ENCODE measurements around the gene ZNF117.
A peak's percentile ranks its signal among the peaks of the same experiment; 100 is the strongest.
"Not testable (repeated sequence)": the region's sequence is repeated elsewhere in the genome, so short reads cannot be mapped to it uniquely, and the experiment has no call there.

Gene ZNF117

GRCh38 chr7:64990936-64991335, at the start of gene ZNF117:
ZNF117 (minus strand) TSS chr7:64991036.
- no peaks in the 10 kb centered on the region for H3K4me1 ChIP-seq (ENCODE audit: insufficient read depth, low read length, poor library complexity, severe bottlenecking)
- peaks cover 14% of the 10 kb centered on the region for H3K9me3 ChIP-seq (ENCODE audit: insufficient read depth, low read depth, low read length)
- H3K36me3 ChIP-seq (ENCODE audit: insufficient read depth, low read length): no peaks in the 10 kb centered on the region
- no peaks in the 10 kb centered on the region for H3K27me3 ChIP-seq (ENCODE audit: insufficient read depth, low read length, poor library complexity, severe bottlenecking)
- H2AFZ ChIP-seq (ENCODE audit: low read length): no peak within 1 kb of the TSS
- H3F3A ChIP-seq (ENCODE audit: low read depth): no peaks in the 10 kb centered on the region
- TF ChIP-seq CTCF (conservative IDR thresholded peaks at IDR 0.05; ENCODE audit: low read length) (no peak), EZH2phosphoT487 (IDR thresholded peaks at IDR 0.05; ENCODE audit: borderline replicate concordance) (no peak)
- H3K79me2 ChIP-seq (ENCODE audit: insufficient read depth, low read length): no peaks in the 10 kb centered on the region
- no peak within 1 kb of the TSS for H3K9ac ChIP-seq (ENCODE audit: low read depth, low read length, poor library complexity, severe bottlenecking)
- no peaks in the 10 kb centered on the region for H3K9me2 ChIP-seq (replicated peaks; ENCODE audit: low read depth, low read length)
- H3K4me3 ChIP-seq (ENCODE audit: low read length, poor library complexity, severe bottlenecking): no peak within 1 kb of the TSS
- H3K4me2 ChIP-seq (ENCODE audit: low read depth, low read length, poor library complexity, severe bottlenecking): no peak within 1 kb of the TSS
- H4K20me1 ChIP-seq (ENCODE audit: insufficient read depth, low read length, poor library complexity, severe bottlenecking): no peaks in the 10 kb centered on the region

- H4K20me1 ChIP-seq (ENCODE audit: insufficient read depth, low read length, poor library complexity, severe bottlenecking): peaks cover 17% of the 10 kb centered on the region
- not testable (repeated sequence) for H3K9me2 ChIP-seq (replicated peaks; ENCODE audit: low read depth, low read length); H2AFZ ChIP-seq (ENCODE audit: low read length)
Measured at GRCh38 chr7:65038767-65039166, 47.9 kb upstream of the ZNF117 start.

GRCh38 chr7:65037740-65038688, 47.2 kb upstream of the ZNF117 start:
- peak overlapping the region; percentile 89 for H3K4me3 ChIP-seq (ENCODE audit: low read length, poor library complexity, severe bottlenecking)
- H3K36me3 ChIP-seq (ENCODE audit: insufficient read depth, low read length): no peaks in the 10 kb centered on the region
- H3K9me3 ChIP-seq (ENCODE audit: insufficient read depth, low read depth, low read length): no peaks in the 10 kb centered on the region
- H3K79me2 ChIP-seq (ENCODE audit: insufficient read depth, low read length): peaks cover 31% of the 10 kb centered on the region
- no peaks in the 10 kb centered on the region for H3F3A ChIP-seq (ENCODE audit: low read depth)
- TF ChIP-seq EZH2phosphoT487 (IDR thresholded peaks at IDR 0.05; ENCODE audit: borderline replicate concordance) (no peak), CTCF (conservative IDR thresholded peaks at IDR 0.05; ENCODE audit: low read length) (peak; percentile 33)
- H3K9me2 ChIP-seq (replicated peaks; ENCODE audit: low read depth, low read length): no peaks in the 10 kb centered on the region
- peaks cover 19% of the 10 kb centered on the region for H3K4me1 ChIP-seq (ENCODE audit: insufficient read depth, low read length, poor library complexity, severe bottlenecking)
- no peaks in the 10 kb centered on the region for H3K27me3 ChIP-seq (ENCODE audit: insufficient read depth, low read length, poor library complexity, severe bottlenecking)
- peak overlapping the region; percentile 50 for H3K4me2 ChIP-seq (ENCODE audit: low read depth, low read length, poor library complexity, severe bottlenecking)
- peak overlapping the region; percentile 81; the same call in 1 of the 2 replicates for H2AFZ ChIP-seq (ENCODE audit: low read length)
- H4K20me1 ChIP-seq (ENCODE audit: insufficient read depth, low read length, poor library complexity, severe bottlenecking): peaks cover 17% of the 10 kb centered on the region
- peak overlapping the region; percentile 77 for H3K9ac ChIP-seq (ENCODE audit: low read depth, low read length, poor library complexity, severe bottlenecking)

More at GRCh38 chr7:65038767-65039166, 47.9 kb upstream of the ZNF117 start:
- H3K9ac ChIP-seq (ENCODE audit: low read depth, low read length, poor library complexity, severe bottlenecking): peak overlapping the region; percentile 77
- peak overlapping the region; percentile 89 for H3K4me3 ChIP-seq (ENCODE audit: low read length, poor library complexity, severe bottlenecking)
- H3K36me3 ChIP-seq (ENCODE audit: insufficient read depth, low read length); H3K27me3 ChIP-seq (ENCODE audit: insufficient read depth, low read length, poor library complexity, severe bottlenecking); H3K9me3 ChIP-seq (ENCODE audit: insufficient read depth, low read depth, low read length); H3F3A ChIP-seq (ENCODE audit: low read depth): not testable (repeated sequence)
- peak overlapping the region; percentile 88 for H3K4me2 ChIP-seq (ENCODE audit: low read depth, low read length, poor library complexity, severe bottlenecking)
- peaks cover 19% of the 10 kb centered on the region for H3K4me1 ChIP-seq (ENCODE audit: insufficient read depth, low read length, poor library complexity, severe bottlenecking)
- H3K79me2 ChIP-seq (ENCODE audit: insufficient read depth, low read length): peaks cover 31% of the 10 kb centered on the region

- Histone ChIP-seq H4K20me1 (ENCODE audit: insufficient read depth, low read length, poor library complexity, severe bottlenecking) (peaks cover 17% of the 10 kb centered on the region), H3K79me2 (ENCODE audit: insufficient read depth, low read length) (peaks cover 22% of the 10 kb centered on the region), H3K4me1 (ENCODE audit: insufficient read depth, low read length, poor library complexity, severe bottlenecking) (peaks cover 15% of the 10 kb centered on the region)
- not testable (repeated sequence) for H3F3A ChIP-seq (ENCODE audit: low read depth); H3K9me2 ChIP-seq (replicated peaks; ENCODE audit: low read depth, low read length); H3K9me3 ChIP-seq (ENCODE audit: insufficient read depth, low read depth, low read length); H2AFZ ChIP-seq (ENCODE audit: low read length); H3K4me2 ChIP-seq (ENCODE audit: low read depth, low read length, poor library complexity, severe bottlenecking); H3K36me3 ChIP-seq (ENCODE audit: insufficient read depth, low read length); H3K9ac ChIP-seq (ENCODE audit: low read depth, low read length, poor library complexity, severe bottlenecking); H3K27me3 ChIP-seq (ENCODE audit: insufficient read depth, low read length, poor library complexity, severe bottlenecking); H3K4me3 ChIP-seq (ENCODE audit: low read length, poor library complexity, severe bottlenecking)
Measured at GRCh38 chr7:65036526-65036925, 45.7 kb upstream of the ZNF117 start.

- H3K9ac ChIP-seq (ENCODE audit: low read depth, low read length, poor library complexity, severe bottlenecking); H2AFZ ChIP-seq (ENCODE audit: low read length); H3F3A ChIP-seq (ENCODE audit: low read depth); H3K4me3 ChIP-seq (ENCODE audit: low read length, poor library complexity, severe bottlenecking); H3K27me3 ChIP-seq (ENCODE audit: insufficient read depth, low read length, poor library complexity, severe bottlenecking); H3K9me3 ChIP-seq (ENCODE audit: insufficient read depth, low read depth, low read length); H3K9me2 ChIP-seq (replicated peaks; ENCODE audit: low read depth, low read length); H3K36me3 ChIP-seq (ENCODE audit: insufficient read depth, low read length); H3K4me2 ChIP-seq (ENCODE audit: low read depth, low read length, poor library complexity, severe bottlenecking): not testable (repeated sequence)
- peaks cover 15% of the 10 kb centered on the region for H3K4me1 ChIP-seq (ENCODE audit: insufficient read depth, low read length, poor library complexity, severe bottlenecking)
- H4K20me1 ChIP-seq (ENCODE audit: insufficient read depth, low read length, poor library complexity, severe bottlenecking): peaks cover 17% of the 10 kb centered on the region
- peaks cover 17% of the 10 kb centered on the region for H3K79me2 ChIP-seq (ENCODE audit: insufficient read depth, low read length)
Measured at GRCh38 chr7:65035469-65035868, 44.6 kb upstream of the ZNF117 start.
